A673 (cell line): ENCODE measurements around the gene STEAP4. TPM values are rescaled to one million over a fixed set of nuclear protein-coding genes. Genes with fewer than 3 reads are reported as not detected.

ENCODE experiments used
- BruUV-seq: library from RNA; stranded (reverse); fragments of 400-500 nt; replicated peaks from 2 replicates; lab custom pipeline; 2021; lab: Mats Ljungman, UMichigan
- CTCF ChIA-PET: fragments of 300-600 bp; sonication (Branson Sonifier 250); formaldehyde crosslinking; loops from one replicate; lab custom pipeline; 2022; ENCODE audit warnings: antibody characterized with exemption; lab: Charles Lee
- POLR2A ChIA-PET: fragments of 300-600 bp; sonication (Branson Sonifier 250); formaldehyde crosslinking; loops from one replicate; lab custom pipeline; 2022; ENCODE audit warnings: antibody characterized with exemption; ENCODE audit not compliant: low non-redundant PET; lab: Charles Lee
- DNase-seq: peaks from one replicate; pipeline ENCODE4 v3.0.0-alpha.2; 2015; ENCODE audit warnings: low spot score
- H3K27ac ChIP-seq: fragments of 200-600 bp; sonication (generic); 2 replicates; pipeline ENCODE4 v1.5.1; 2016; ENCODE audit warnings: mixed run types, low read depth, mild to moderate bottlenecking, mixed read lengths, antibody characterized with exemption, low read length; ENCODE audit not compliant: poor library complexity, severe bottlenecking
- H3K27me3 ChIP-seq: fragments of 200-600 bp; sonication (generic); replicated peaks from 2 replicates; pipeline ENCODE4 v1.6.1; 2017; ENCODE audit warnings: mixed run types, low read depth, mild to moderate bottlenecking, mixed read lengths, antibody characterized with exemption, low read length; ENCODE audit not compliant: insufficient read depth, poor library complexity
- H3K36me3 ChIP-seq: fragments of 200-600 bp; sonication (generic); 2 replicates; pipeline ENCODE4 v1.6.1; 2016; ENCODE audit warnings: mixed run types, mild to moderate bottlenecking, mixed read lengths, antibody characterized with exemption, low read length; ENCODE audit not compliant: insufficient read depth, poor library complexity, severe bottlenecking
- H3K4me1 ChIP-seq: fragments of 200-600 bp; sonication (generic); 2 replicates; pipeline ENCODE4 v1.6.1; 2017; ENCODE audit warnings: mixed run types, mild to moderate bottlenecking, mixed read lengths, antibody characterized with exemption, low read length; ENCODE audit not compliant: insufficient read depth, poor library complexity, severe bottlenecking
- H3K4me3 ChIP-seq: fragments of 200-600 bp; sonication (generic); 2 replicates; pipeline ENCODE4 v1.5.1; 2016; ENCODE audit warnings: low read depth, mixed run types, mild to moderate bottlenecking, mixed read lengths, low read length; ENCODE audit not compliant: poor library complexity, severe bottlenecking
- H3K9me3 ChIP-seq: fragments of 200-600 bp; sonication (generic); 2 replicates; pipeline ENCODE4 v1.6.1; 2016; ENCODE audit warnings: mixed run types, low read depth, mild to moderate bottlenecking, mixed read lengths, antibody characterized with exemption, low read length; ENCODE audit not compliant: poor library complexity, severe bottlenecking
- CTCF ChIP-seq: fragments of 300-800, 200-600 bp; sonication (generic); conservative IDR thresholded peaks from 2 replicates; pipeline ENCODE4 v1.5.1; 2017; ENCODE audit warnings: low read depth, mild to moderate bottlenecking, antibody characterized with exemption, low read length, moderate library complexity, mixed read lengths
- EZH2 ChIP-seq: fragments of 200-600 bp; sonication (generic); IDR thresholded peaks from 2 replicates; pipeline ENCODE4 v1.6.1; 2017; ENCODE audit warnings: borderline replicate concordance, low read depth, mild to moderate bottlenecking, mixed read lengths, antibody characterized with exemption, low read length; ENCODE audit not compliant: poor library complexity, severe bottlenecking
- intact Hi-C: fragments of 100-400 bp; cut with micrococcal nuclease; formaldehyde crosslinking; loops from one replicate; pipeline ENCODE4 v1.10.0; 2022; ENCODE audit not compliant: unreplicated experiment
- total RNA-seq: library from RNA; stranded (reverse); gene quantifications from 2 replicates; pipeline ENCODE4 v1.2.3, GENCODE V29; 2021

Gene STEAP4
- total RNA-seq, 1 experiment from 2014 or later = not detected

GRCh38 chr7:88322151-88322550, 15.5 kb upstream of the STEAP4 start:
- Histone ChIP-seq H3K4me3 (no peak overlapping the region), H3K36me3 (no peaks in the 10 kb centered on the region), H3K4me1 (no peaks in the 10 kb centered on the region), H3K27me3 (no peaks in the 10 kb centered on the region), H3K9me3 (no peaks in the 10 kb centered on the region), H3K27ac (no peak overlapping the region)
- CTCF ChIA-PET = no interaction called here
- TF ChIP-seq EZH2 (no peak), CTCF (no peak)
- intact Hi-C loops = no loop called here
- DNase-seq = no peak
- no TSS peak for BruUV-seq
- POLR2A ChIA-PET = no interaction called here

- Histone ChIP-seq H3K36me3 (no peaks in the 10 kb centered on the region), H3K4me3 (no peak overlapping the region), H3K27me3 (no peaks in the 10 kb centered on the region), H3K9me3 (no peaks in the 10 kb centered on the region), H3K4me1 (no peaks in the 10 kb centered on the region), H3K27ac (no peak overlapping the region)
- intact Hi-C loops = no loop called here
- ChIA-PET CTCF (interaction anchor here (0.6 kb wide), 1 partner anchor 24 kb away, joined by 5 read pairs; no protein-coding TSS in a partner anchor), POLR2A (no interaction called here)
- no peak for DNase-seq
- TF ChIP-seq EZH2 = no peak
- no peak for TF ChIP-seq CTCF
- no TSS peak for BruUV-seq
Measured at GRCh38 chr7:88321694-88322093, 15.0 kb upstream of the STEAP4 start.

GRCh38 chr7:88318196-88318595, 11.5 kb upstream of the STEAP4 start:
- POLR2A ChIA-PET = no interaction called here
- no TSS peak for BruUV-seq
- DNase-seq = no peak
- intact Hi-C loops = no loop called here
- H3K27ac ChIP-seq = no peak overlapping the region
- H3K27me3 ChIP-seq = no peaks in the 10 kb centered on the region
- TF ChIP-seq CTCF (no peak), EZH2 (no peak)
- H3K9me3 ChIP-seq = no peaks in the 10 kb centered on the region
- no peak overlapping the region for H3K4me3 ChIP-seq
- no peaks in the 10 kb centered on the region for H3K4me1 ChIP-seq
- CTCF ChIA-PET = no interaction called here
- no peaks in the 10 kb centered on the region for H3K36me3 ChIP-seq
